ENCODE data around the gene PPP6R2.

GRCh38 chr22:50476868-50477267 is 133.7 kb downstream of the PPP6R2 start:
- TF ChIP-seq CTCF (conservative IDR thresholded peaks at IDR 0.05 in 1 of 2, IDR thresholded peaks at IDR 0.05 in 1 of 2; ENCODE audit: extremely low read depth in 1 of 2, insufficient read depth in 1 of 2, low read depth in 1 of 2, low read length in 2 of 2) (no peak), EZH2 (IDR thresholded peaks at IDR 0.05; ENCODE audit: borderline replicate concordance, low read length) (no peak)
